NK-92 (cell line): Measurements from ENCODE around the gene HCFC2.
"Not testable (repeated sequence)": the region's sequence is repeated elsewhere in the genome, so short reads cannot be mapped to it uniquely, and the experiment has no call there.

ENCODE experiments used
- DNase-seq: peaks from one replicate; lab custom pipeline; 2025; ENCODE audit not compliant: unreplicated experiment; lab: John Stamatoyannopoulos, UW

HCFC2 gene

GRCh38 chr12:104064031-104064841, at the start of gene HCFC2:
HCFC2 (plus strand) TSS chr12:104064531; CDS start chr12:104064561, 30 bp downstream.
- no peak for DNase-seq

- not testable (repeated sequence) for DNase-seq
Observed at GRCh38 chr12:104021862-104022261, 42.5 kb upstream of the HCFC2 start.

GRCh38 chr12:104022786-104023185, 41.5 kb upstream of the HCFC2 start:
- DNase-seq: no peak

GRCh38 chr12:104023710-104024109, 40.6 kb upstream of the HCFC2 start:
- DNase-seq: no peak

- DNase-seq: no peak
Observed at GRCh38 chr12:104024348-104024747, 40.0 kb upstream of the HCFC2 start.

- no peak for DNase-seq
Observed at GRCh38 chr12:104025771-104026170, 38.6 kb upstream of the HCFC2 start.

- DNase-seq: no peak
Observed at GRCh38 chr12:104026841-104027599, 37.3 kb upstream of the HCFC2 start.

DNA sequence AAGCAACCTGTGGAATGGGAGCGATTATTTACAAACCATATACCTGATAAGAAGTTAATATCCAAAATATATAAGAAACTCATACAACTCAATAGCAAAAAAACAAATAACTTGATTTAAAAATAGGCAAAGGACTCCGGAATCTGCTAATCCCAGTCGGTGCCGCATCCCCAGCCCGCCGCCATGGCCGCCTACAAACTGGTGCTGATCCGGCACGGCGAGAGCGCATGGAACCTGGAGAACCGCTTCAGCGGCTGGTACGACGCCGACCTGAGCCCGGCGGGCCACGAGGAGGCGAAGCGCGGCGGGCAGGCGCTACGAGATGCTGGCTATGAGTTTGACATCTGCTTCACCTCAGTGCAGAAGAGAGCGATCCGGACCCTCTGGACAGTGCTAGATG, 33.7 kb upstream of the HCFC2 start:
- not testable (repeated sequence) for DNase-seq

GRCh38 chr12:104036143-104036542, 28.2 kb upstream of the HCFC2 start:
- DNase-seq: not testable (repeated sequence)

DNA sequence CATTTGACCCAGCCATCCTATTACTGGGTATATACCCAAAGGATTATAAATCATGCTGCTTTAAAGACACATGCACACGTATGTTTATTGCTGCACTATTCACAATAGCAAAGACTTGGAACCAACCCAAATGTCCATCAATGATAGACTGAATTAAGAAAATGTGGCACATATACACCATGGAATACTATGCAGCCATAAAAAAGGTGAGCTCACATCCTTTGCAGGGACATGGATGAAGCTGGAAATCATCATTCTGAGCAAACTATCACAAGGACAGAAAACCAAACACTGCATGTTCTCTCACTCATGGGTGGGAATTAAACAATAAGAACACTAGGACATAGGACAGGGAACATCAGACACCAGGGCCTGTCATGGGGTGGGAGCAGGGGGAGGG, 24.6 kb upstream of the HCFC2 start:
- not testable (repeated sequence) for DNase-seq

GRCh38 chr12:104042580-104042979, 21.8 kb upstream of the HCFC2 start:
- no peak for DNase-seq

DNA sequence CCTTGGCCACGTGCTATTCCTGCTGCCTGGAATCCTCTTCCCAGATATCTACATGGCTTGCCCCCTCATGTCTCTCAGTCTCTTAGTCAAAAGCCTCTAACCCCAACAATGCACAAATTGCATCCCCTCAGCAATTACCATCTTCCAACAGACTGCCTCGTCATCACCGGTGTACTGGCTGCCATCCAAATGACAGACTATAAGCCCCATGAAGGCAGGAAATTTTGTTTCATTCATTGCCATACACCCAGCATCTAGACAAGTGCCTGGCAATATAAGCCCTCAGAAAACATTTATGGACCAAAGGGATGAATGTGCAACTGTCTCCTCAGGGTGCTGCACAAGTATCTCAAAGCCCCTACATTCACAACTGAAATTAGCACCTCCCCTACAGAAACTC, 20.2 kb upstream of the HCFC2 start:
- no peak for DNase-seq

- DNase-seq: no peak
Observed at GRCh38 chr12:104046306-104046705, 18.0 kb upstream of the HCFC2 start.

DNA sequence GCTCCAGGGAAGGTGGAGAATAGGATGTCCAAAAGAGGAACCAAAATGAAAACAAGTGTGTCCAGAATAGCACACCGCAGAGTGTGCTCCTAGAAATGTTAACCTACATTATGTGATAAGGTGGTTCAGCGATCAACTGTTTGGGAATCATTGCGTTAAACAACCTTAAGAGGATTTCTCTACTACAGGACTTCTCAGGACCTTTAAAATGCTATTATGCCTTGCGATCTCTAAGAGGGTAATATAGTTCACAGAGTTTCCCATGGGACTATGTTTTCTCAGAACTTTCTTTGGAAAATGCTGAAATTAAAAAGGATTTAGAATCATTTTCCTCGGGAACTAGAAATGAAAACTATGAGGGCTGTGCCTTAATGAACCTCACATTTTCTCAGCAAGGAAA, 16.2 kb upstream of the HCFC2 start:
- no peak for DNase-seq

DNA sequence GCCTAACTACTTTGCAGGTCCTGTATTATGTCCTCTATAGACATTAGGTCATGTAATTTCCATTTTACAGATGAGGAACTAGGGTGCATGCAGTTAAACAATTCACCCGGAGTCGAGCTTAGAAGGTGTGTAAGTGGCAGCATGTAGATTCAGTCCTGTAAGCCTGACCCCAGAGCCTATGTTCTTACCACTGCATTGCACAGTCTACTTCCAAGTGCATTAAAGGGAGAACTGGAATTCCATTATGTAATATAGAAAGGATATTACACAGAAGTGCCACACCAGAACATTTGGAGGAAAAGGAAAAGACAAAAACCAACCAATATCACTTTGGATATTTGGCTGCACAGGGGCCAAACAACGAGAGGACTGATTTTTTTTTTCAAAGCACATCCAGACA, 15.5 kb upstream of the HCFC2 start:
- no peak for DNase-seq

DNA sequence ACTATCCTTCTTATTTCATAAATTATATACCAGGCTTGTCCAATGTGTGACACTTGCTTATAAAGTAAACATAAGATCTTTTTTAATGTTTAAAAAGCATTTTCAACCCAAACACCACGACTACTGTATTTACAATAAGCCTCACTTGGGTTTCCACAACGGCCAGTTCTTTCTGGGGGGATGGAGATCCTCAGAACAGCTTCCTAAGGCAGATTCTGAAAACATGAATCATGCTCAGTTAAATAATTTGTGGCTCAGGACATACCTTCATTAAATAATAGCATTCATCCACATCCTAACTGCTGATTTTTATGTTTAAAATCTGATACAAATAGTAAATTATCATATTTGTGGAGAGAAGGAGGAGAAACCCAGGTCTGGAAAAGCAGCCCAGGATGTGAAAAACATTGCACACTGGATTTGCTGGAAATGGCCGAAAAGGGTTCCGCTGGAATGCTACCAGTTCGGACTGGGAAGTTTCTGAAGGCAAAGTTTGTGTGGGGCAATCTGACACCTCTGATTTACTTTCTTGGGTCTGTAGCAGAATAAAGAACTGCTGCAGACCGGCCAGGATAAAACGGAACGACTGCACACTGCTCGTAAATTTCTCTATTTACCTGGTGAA, 14.9 kb upstream of the HCFC2 start:
- no peak for DNase-seq

DNA sequence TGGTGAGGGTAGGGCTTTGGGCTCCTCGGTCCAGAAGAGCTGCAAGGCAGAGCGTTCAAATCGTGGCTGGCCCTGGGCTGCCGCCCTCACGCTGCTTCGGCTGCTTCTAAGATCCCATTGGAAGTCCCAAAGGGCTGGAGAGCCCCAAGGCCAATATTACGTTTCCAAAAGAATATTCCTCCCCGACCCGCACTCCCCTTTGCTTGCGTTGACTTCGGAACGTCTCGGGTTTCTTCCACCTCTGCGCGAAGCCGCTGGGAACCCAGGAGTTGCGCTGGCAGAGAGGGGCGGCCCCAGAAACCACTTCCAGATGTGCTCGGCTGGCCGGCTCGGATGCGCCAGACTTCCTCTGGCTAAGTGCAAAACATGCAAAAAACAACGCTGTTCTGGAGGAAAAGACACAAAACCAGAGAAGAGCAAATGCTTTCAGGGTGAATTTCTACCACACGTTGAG, 14.4 kb upstream of the HCFC2 start, which contains the start of gene GLT8D2:
GLT8D2 (minus strand) TSS at position 285 of the 454 bp plus-strand sequence. CDS start 30,539 bp downstream, outside the sequence.
- no peak for DNase-seq

- no peak for DNase-seq
Observed at GRCh38 chr12:104050436-104050835, 13.9 kb upstream of the HCFC2 start.

DNA sequence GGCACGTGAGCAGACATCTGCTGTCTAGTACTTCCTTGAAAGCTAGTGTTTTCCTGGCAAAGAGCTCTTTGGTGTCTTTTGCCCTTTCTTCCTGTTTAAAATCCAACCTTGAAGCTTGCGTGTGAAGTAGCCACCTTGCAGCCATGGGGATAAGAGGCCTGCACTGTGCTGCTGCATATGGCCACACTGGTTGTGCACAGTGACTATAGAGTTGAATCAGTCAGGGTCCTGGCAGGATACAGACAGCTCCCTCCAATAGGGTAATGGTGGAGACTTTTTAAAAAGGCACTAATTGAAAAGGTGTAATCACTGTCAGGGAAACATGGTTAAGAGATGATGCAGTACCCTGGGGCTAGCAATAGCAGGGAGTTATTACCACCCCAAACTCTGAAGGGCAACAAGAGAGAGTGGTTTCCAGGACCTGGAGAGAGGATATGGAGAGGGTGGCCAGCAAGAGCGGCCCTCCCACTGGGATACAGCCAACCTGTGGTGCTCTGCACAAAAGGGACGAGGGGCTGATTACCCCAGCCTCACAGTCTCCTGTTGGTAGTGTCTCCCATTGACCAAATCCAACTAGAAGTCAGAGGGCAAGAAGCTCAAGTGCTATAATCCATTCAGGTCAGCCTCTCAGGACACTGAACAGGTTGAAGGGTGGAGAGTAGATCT, 9.5 kb upstream of the HCFC2 start:
- no peak for DNase-seq

DNA sequence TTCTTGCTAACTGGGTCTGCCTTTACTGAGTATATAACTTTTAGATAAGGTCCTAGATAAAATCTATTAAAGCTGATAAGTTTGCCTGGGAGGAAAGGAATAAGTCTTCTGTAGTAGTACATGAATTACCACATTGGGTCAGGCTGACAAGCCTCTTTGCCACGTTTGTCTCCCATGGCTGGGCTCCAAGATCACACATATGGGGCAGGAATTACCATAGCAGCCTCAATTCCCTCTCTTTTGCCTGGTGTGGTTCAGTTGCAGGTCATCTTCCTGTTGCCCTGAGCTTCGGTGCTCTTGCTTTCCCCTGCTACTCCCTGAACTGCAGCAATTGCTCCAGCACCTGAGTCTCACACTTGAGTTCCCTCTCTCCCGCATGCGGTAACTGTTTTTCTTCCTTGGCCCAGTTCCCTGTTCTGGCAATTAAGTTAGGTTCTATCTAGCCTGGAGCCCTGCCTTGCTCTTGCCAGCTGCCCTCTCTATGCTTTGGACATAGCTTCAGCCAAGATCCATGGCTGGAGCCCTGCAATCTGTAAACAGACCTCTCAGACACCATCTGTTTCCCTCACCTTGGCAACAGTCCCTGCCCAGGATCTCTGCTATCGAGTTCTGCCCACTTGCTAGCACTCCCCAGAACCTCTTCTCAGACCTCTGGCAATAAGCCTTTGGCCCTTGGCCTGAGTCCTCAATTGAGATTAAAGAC, 8.5 kb upstream of the HCFC2 start:
- no peak for DNase-seq
